Sigmoid colon (tissue), 7 donors: ENCODE data around the gene TSC2. TPM values are rescaled to one million over a fixed set of nuclear protein-coding genes. Genes with fewer than 3 reads are reported as not detected.

Experiments
- DNase-seq: peaks from one replicate; pipeline ENCODE4 v3.0.0-alpha.2; 2019
- H3K27ac ChIP-seq, 4 donors: fragments of 200-600 bp; sonication (generic); one replicate each; pipeline ENCODE4 v1.5.1; 2016 to 2019; ENCODE audit warnings: mild to moderate bottlenecking in 1 of 4
- H3K27me3 ChIP-seq, 3 donors: fragments of 200-600 bp; sonication (generic); one replicate each; pipeline ENCODE4 v1.5.1; 2019; ENCODE audit warnings: mild to moderate bottlenecking in 1 of 3
- H3K36me3 ChIP-seq, 4 donors: fragments of 200-600 bp; sonication (generic); one replicate each; pipeline ENCODE4 v1.5.1; 2016 to 2019
- H3K4me1 ChIP-seq, 4 donors: fragments of 200-600 bp; sonication (generic); one replicate each; pipeline ENCODE4 v1.5.1; 2017 to 2019
- H3K4me3 ChIP-seq, 4 donors: fragments of 200-600 bp; sonication (generic); one replicate each; pipeline ENCODE4 v1.5.1; 2017 to 2019; ENCODE audit warnings: mild to moderate bottlenecking in 2 of 4, moderate library complexity in 1 of 4
- H3K9me3 ChIP-seq, 4 donors: fragments of 200-600 bp in 3 of 4; sonication (generic) in 3 of 4; one replicate each; pipeline versions ENCODE4 v1.5.1 to v1.6.1; 2013 to 2019
- EP300 ChIP-seq, 4 donors: sonication (generic); formaldehyde crosslinking; IDR thresholded peaks; one replicate each; pipeline ENCODE4 v1.6.1; 2017; ENCODE audit warnings: antibody characterized with exemption in 4 of 4
- POLR2A ChIP-seq, 2 donors: fragments of 450-650 bp; IDR thresholded peaks; one replicate each; pipeline ENCODE4 v1.6.1; 2016; ENCODE audit warnings: antibody characterized with exemption in 2 of 2, mild to moderate bottlenecking in 2 of 2, moderate library complexity in 2 of 2
- POLR2AphosphoS5 ChIP-seq, 4 donors: sonication (generic); formaldehyde crosslinking; IDR thresholded peaks; one replicate each; pipeline ENCODE4 v1.6.1; 2017; ENCODE audit warnings: antibody characterized with exemption in 4 of 4
- WGBS, 2 donors: extraction: QIAGEN DNeasy Blood & Tissue Kit; methylation state at CpG; one replicate each; pipeline ENCODE4 v1.1.7; 2013; 5-methylcytosine and 5-hydroxymethylcytosine counted together
- intact Hi-C: fragments of 100-400 bp; cut with DNase I; formaldehyde crosslinking; loops from one replicate; pipeline ENCODE4 v1.15.1; 2023
- polyA plus RNA-seq, 3 donors: library from polyadenylated mRNA; stranded (reverse); fragments of 200-250 nt; gene quantifications; one replicate each; pipeline ENCODE4 v1.2.3, GENCODE V29; 2013
- total RNA-seq, 4 donors: library from RNA; depleted of rRNA; stranded (reverse); fragments of >200 nt; gene quantifications; one replicate each; pipeline ENCODE4 v1.1.0, GENCODE V29; 2016
- TF ChIP-seq, protein P1 (sequence below), 4 experiments: fragments of 450-650 bp in 3 of 4; fragments of 200-600 bp in 1 of 4; IDR thresholded peaks; one replicate each; pipeline ENCODE4 v1.5.1; 2016 to 2019; ENCODE audit warnings: antibody characterized with exemption in 4 of 4, mild to moderate bottlenecking in 3 of 4, moderate library complexity in 2 of 4
- donor health status: healthy with polysubstance abuse.
- donor health status: Bipolar disorder and iron deficiency.
- donor health status: healthy.

The TSC2 gene
- total and polyA plus RNA-seq, 7 donors, result 16.9 to 80.9 (median 34.6) TPM

- TF ChIP-seq POLR2AphosphoS5 (IDR thresholded peaks at IDR 0.05) (no peak), POLR2A (IDR thresholded peaks at IDR 0.05) (no peak), EP300 (IDR thresholded peaks at IDR 0.05) (no peak)
- TF ChIP-seq, protein P1, sequence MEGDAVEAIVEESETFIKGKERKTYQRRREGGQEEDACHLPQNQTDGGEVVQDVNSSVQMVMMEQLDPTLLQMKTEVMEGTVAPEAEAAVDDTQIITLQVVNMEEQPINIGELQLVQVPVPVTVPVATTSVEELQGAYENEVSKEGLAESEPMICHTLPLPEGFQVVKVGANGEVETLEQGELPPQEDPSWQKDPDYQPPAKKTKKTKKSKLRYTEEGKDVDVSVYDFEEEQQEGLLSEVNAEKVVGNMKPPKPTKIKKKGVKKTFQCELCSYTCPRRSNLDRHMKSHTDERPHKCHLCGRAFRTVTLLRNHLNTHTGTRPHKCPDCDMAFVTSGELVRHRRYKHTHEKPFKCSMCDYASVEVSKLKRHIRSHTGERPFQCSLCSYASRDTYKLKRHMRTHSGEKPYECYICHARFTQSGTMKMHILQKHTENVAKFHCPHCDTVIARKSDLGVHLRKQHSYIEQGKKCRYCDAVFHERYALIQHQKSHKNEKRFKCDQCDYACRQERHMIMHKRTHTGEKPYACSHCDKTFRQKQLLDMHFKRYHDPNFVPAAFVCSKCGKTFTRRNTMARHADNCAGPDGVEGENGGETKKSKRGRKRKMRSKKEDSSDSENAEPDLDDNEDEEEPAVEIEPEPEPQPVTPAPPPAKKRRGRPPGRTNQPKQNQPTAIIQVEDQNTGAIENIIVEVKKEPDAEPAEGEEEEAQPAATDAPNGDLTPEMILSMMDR (IDR thresholded peaks at IDR 0.05), result no peak
- H3K27ac ChIP-seq, result no peak overlapping the region
- no peaks in the 10 kb centered on the region for H3K36me3 ChIP-seq
- DNase-seq, result no peak
- no peaks in the 10 kb centered on the region for H3K9me3 ChIP-seq
- 1 to 2% methylated on average over 96 of the region's 96 CpGs for WGBS, 2 donors
- intact Hi-C loops, result loop anchor here (5.0 kb wide), 1 partner anchor 232 kb away; the partner anchor contains the start of gene ECI1
- peaks cover 25 to 42% (median 40%) of the 10 kb centered on the region in 3 donors for H3K27me3 ChIP-seq
- peak overlapping the region in 1 of 4 donors; percentile 1 for H3K4me3 ChIP-seq
- peaks cover 4 to 32% (median 29%) of the 10 kb centered on the region in 4 donors for H3K4me1 ChIP-seq
Measured at GRCh38 chr16:2019921-2020831, 27.6 kb upstream of the TSC2 start.

DNA sequence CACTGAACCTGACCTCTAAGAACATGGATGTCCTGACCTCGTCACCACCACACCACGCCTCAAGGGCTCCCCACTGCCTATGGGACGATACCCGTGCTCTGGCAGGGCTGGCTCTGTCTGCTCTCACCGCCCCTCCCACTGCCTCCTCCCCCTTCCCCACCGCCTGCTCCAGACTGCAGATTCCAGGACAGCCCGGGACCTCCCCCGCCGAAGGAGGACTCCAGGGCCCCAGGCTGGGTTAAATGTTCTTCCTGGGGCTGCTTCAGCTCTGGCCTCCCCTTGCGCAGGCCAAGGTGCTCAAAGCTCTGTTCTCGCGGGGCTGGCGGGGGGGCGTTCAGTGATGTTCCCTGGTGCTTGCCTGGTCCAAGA, 25.1 kb upstream of the TSC2 start:
- Histone ChIP-seq H3K9me3 (no peaks in the 10 kb centered on the region), H3K4me3 (peak overlapping the region; percentile 7 to 44 (median 36)), H3K27me3 (peaks cover 25 to 42% (median 33%) of the 10 kb centered on the region in 3 donors), H3K4me1 (peaks cover 4 to 51% (median 46%) of the 10 kb centered on the region in 4 donors), H3K36me3 (no peaks in the 10 kb centered on the region), H3K27ac (peak overlapping the region in 2 of 4 donors; percentile 64 to 78)
- TF ChIP-seq, protein P1 (IDR thresholded peaks at IDR 0.05), result no peak
- TF ChIP-seq POLR2AphosphoS5 (IDR thresholded peaks at IDR 0.05) (no peak), EP300 (IDR thresholded peaks at IDR 0.05) (no peak), POLR2A (IDR thresholded peaks at IDR 0.05) (no peak)
- DNase-seq, result no peak
- WGBS, 2 donors, result 3% methylated on average over 14 of the region's 14 CpGs
- intact Hi-C loops, result loop anchor here (2.0 to 5.0 kb wide), 3 partner anchors 118 to 230 kb away; partner anchors contain the start of gene ECI1

- intact Hi-C loops, result loop anchor here (2.0 to 5.0 kb wide), 3 partner anchors 117 to 229 kb away; partner anchors contain the start of gene ECI1
- Histone ChIP-seq H3K4me3 (peak overlapping the region; percentile 8 to 44 (median 36)), H3K27ac (peak overlapping the region; percentile 64 to 78 (median 71)), H3K27me3 (peaks cover 25 to 36% (median 33%) of the 10 kb centered on the region in 3 donors), H3K4me1 (peaks cover 4 to 57% (median 51%) of the 10 kb centered on the region in 4 donors), H3K9me3 (no peaks in the 10 kb centered on the region), H3K36me3 (no peaks in the 10 kb centered on the region)
- peak; percentile 96 for DNase-seq
- TF ChIP-seq POLR2AphosphoS5 (IDR thresholded peaks at IDR 0.05), result peak in 3 of 4 donors; percentile 19 to 61 (median 54)
- TF ChIP-seq POLR2A (IDR thresholded peaks at IDR 0.05), result no peak
- TF ChIP-seq, protein P1 (IDR thresholded peaks at IDR 0.05), result peak; percentile 95 to 98 (median 96)
- WGBS, 2 donors, result 12 to 16% methylated on average over 53 of the region's 53 CpGs
Measured at GRCh38 chr16:2023092-2024031, 24.4 kb upstream of the TSC2 start.

DNA sequence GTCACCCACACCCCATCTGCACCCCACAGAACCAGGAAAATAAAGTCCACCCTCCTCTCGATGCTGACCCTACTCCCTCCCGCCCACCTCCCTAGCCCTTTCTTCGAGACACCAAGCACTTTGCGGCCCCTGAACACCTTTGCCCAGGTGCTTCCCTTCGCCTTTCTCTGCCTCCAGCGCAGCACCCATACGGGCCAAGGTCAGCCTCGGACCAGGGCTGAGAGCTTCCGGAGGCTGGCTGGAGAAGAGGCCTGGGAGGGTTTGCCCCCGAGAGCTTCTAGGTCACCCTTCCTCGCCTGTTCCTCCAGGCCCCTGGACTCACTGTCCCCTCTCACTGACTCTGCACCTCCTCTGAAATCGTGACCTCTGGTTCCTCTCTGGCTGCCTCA, 23.8 kb upstream of the TSC2 start:
- Histone ChIP-seq H3K36me3 (no peaks in the 10 kb centered on the region), H3K27me3 (peaks cover 23 to 29% (median 28%) of the 10 kb centered on the region in 3 donors), H3K27ac (peak overlapping the region; percentile 64 to 78 (median 71)), H3K4me3 (no peak overlapping the region), H3K4me1 (peaks cover 4 to 64% (median 53%) of the 10 kb centered on the region in 4 donors), H3K9me3 (no peaks in the 10 kb centered on the region)
- 87 to 90% methylated on average over 12 of the region's 12 CpGs for WGBS, 2 donors
- intact Hi-C loops, result loop anchor here (5.0 kb wide), 1 partner anchor 228 kb away; the partner anchor contains the start of gene ECI1
- TF ChIP-seq EP300 (IDR thresholded peaks at IDR 0.05), result no peak
- TF ChIP-seq, protein P1 (IDR thresholded peaks at IDR 0.05), result no peak
- no peak for TF ChIP-seq POLR2AphosphoS5 (IDR thresholded peaks at IDR 0.05)
- no peak for TF ChIP-seq POLR2A (IDR thresholded peaks at IDR 0.05)
- no peak for DNase-seq
